GM18505 (cell line): Measurements from ENCODE around the gene SMAD1.

ENCODE experiments used
- ATAC-seq: cut with Tn5 transposase; IDR thresholded peaks from one replicate; pipeline ENCODE4 v1.9.1; 2021; ENCODE audit not compliant: unreplicated experiment
- POLR2A ChIP-seq: IDR thresholded peaks from 4 replicates; pipeline ENCODE4 v1.6.1; 2011; ENCODE audit warnings: borderline replicate concordance; ENCODE audit not compliant: insufficient read depth, insufficient read length; ENCODE audit errors: extremely low read depth

Gene SMAD1

GRCh38 chr4:145494666-145495270 lies 13.1 kb downstream of the SMAD1 start:
- no peak for ATAC-seq
- TF ChIP-seq POLR2A: no peak

DNA sequence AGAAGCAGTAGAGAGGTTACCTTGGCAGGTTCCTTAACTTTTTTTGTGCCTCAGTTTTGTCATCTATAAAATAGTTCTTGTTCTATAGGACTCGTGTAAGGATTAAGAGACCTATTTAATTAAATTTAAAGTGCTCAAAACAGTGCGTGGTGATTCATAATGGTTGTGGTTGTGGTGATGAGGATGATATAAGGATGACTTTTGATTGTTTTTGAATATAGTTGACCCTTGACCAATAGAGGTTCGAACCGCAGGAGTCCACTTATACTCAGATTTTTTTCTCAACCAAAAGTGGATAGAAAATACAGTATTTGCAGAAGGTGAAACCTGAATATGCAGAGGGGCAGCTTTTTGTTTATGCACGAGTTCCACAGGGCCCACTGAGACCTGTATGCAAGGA lies 14.6 kb downstream of the SMAD1 start:
- ATAC-seq: no peak
- no peak for TF ChIP-seq POLR2A

- no peak for TF ChIP-seq POLR2A
- no peak for ATAC-seq
Measured at GRCh38 chr4:145497199-145498149, 15.8 kb downstream of the SMAD1 start.

DNA sequence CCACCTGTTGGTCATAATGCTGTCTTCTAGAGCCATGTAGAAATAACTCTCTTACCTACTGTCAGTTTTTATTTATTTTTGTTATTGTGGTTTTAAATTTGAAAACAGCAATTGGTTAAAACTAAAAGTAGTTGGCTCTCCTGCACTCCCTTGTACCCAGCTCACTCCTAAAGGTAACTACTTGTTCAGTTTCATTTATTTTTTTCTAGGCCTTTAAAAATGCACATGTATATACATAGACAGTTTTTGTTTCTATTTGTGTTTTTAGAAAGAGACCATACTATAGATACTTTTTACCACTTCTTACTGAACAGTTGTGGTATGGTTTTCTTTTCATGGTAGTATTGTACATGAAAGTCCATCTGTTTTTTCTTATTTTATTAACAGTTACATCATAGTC lies 16.8 kb downstream of the SMAD1 start:
- no peak for ATAC-seq
- no peak for TF ChIP-seq POLR2A

- no peak for TF ChIP-seq POLR2A
- ATAC-seq: peak; percentile 55
Measured at GRCh38 chr4:145501051-145501660, 19.5 kb downstream of the SMAD1 start.

- TF ChIP-seq POLR2A: no peak
- no peak for ATAC-seq
Measured at GRCh38 chr4:145502809-145503208, 21.2 kb downstream of the SMAD1 start.

GRCh38 chr4:145503486-145504072 lies 21.9 kb downstream of the SMAD1 start:
- ATAC-seq: no peak
- no peak for TF ChIP-seq POLR2A

GRCh38 chr4:145505995-145506394 lies 24.3 kb downstream of the SMAD1 start:
- no peak for TF ChIP-seq POLR2A

DNA sequence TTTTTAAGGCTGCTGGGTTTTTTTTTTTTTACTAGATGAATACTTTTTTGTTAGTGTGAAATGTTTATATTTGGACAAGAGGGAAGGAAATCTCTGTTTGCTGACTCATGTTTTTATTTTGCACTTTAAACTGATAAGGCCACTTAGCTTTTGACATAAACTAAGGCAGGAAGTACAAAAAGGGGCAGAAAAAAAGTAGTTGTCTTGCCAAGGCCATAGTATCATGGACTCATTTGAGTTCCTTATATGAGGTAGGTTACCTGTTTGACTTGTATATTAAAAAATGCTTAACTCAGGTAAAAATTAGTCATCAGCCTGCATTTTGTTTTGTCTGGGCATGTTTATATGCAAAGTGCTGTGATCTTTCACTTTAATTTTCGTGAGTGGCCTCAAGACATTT lies 26.0 kb downstream of the SMAD1 start:
- ATAC-seq: no peak
- no peak for TF ChIP-seq POLR2A

More at GRCh38 chr4:145505995-145506394, 24.3 kb downstream of the SMAD1 start:
- ATAC-seq: no peak

GRCh38 chr4:145511913-145512522 lies 30.4 kb downstream of the SMAD1 start:
- no peak for TF ChIP-seq POLR2A
- ATAC-seq: no peak

GRCh38 chr4:145513020-145513621 lies 31.5 kb downstream of the SMAD1 start:
- TF ChIP-seq POLR2A: no peak

DNA sequence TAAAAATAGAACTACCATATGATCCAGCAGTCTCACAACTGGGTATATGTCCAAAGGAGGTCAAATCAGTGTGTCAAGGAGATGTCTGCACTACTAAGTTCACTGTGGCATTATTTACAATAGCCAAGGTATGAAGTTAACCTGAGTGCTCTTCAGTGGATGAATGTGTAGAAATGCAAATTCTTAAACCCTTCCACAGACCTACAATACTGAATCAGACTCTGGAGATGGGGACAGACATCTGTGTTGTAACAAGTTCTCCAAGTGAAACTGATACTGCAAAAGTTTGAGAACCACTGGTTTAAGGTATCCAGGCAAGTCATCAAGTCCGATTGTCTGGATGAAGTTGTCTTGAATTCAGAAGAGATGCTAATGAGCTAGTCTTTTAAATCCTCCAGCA lies 38.5 kb downstream of the SMAD1 start:
- TF ChIP-seq POLR2A: no peak
- no peak for ATAC-seq

More at GRCh38 chr4:145513020-145513621, 31.5 kb downstream of the SMAD1 start:
- no peak for ATAC-seq

DNA sequence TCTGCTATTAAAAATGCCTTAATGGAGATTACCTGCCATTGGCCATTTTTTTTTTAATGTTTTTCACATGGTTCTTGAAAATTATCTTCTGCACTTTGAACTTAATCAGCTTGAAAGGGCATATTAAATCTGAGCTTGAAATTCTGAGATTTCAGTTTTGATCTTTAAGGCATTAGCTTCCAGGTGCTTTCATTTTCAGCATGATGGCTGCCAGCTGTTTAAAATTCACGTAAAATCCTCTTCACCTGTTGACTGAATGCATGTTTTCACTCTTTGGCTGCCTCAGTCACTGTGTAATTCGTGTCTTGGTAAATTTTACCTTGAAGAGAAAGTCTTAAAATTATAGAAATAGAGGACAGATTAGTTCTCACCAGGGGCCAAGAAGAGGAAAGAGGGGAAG lies 39.6 kb downstream of the SMAD1 start:
- no peak for TF ChIP-seq POLR2A
- ATAC-seq: no peak

- no peak for ATAC-seq
- no peak for TF ChIP-seq POLR2A
Measured at GRCh38 chr4:145523117-145523516, 41.5 kb downstream of the SMAD1 start.
